SK-N-SH (cell line): ENCODE results near the gene CPLX1.

ENCODE experiments used
- CTCF ChIP-seq: fragments of 200-600 bp; sonication (generic); IDR thresholded peaks from 2 replicates; pipeline ENCODE4 v1.6.1; 2017; ENCODE audit warnings: antibody characterized with exemption, mild to moderate bottlenecking, moderate library complexity
- EP300 ChIP-seq, 2 experiments: IDR thresholded peaks; 2 replicates each; pipeline versions ENCODE4 v1.4.0 to v1.6.1; 2012; ENCODE audit warnings: borderline replicate concordance in 1 of 2, low read depth in 1 of 2, low read length in 1 of 2
- RFX5 ChIP-seq: IDR thresholded peaks from 2 replicates; pipeline ENCODE4 v1.6.1; 2012; ENCODE audit warnings: mild to moderate bottlenecking, improper control_type of control experiment, low read length
- USF2 ChIP-seq: fragments of 150-350 bp; IDR thresholded peaks from 2 replicates; pipeline ENCODE4 v1.6.1; 2017; ENCODE audit warnings: antibody characterized with exemption, low read length, low read depth, borderline replicate concordance
- YY1 ChIP-seq: IDR thresholded peaks from 2 replicates; pipeline ENCODE4 v1.4.0; 2012; ENCODE audit warnings: low read depth, mild to moderate bottlenecking

- TF ChIP-seq RFX5, result no peak
- no peak for TF ChIP-seq YY1
- TF ChIP-seq USF2, result no peak
- no peak for TF ChIP-seq CTCF
- no peak for TF ChIP-seq EP300 (IDR thresholded peaks at IDR 0.05; ENCODE audit: borderline replicate concordance in 1 of 2, low read depth in 1 of 2, low read length in 1 of 2)
Observed at GRCh38 chr4:872241-872981, 46.5 kb upstream of the CPLX1 start.
